ENCODE results near the gene IQCE. TPM values are rescaled to one million over a fixed set of nuclear protein-coding genes. Genes with fewer than 3 reads are reported as not detected.

The IQCE gene
- total RNA-seq, 1 experiment from 2014 or later = 21.4 TPM

DNA sequence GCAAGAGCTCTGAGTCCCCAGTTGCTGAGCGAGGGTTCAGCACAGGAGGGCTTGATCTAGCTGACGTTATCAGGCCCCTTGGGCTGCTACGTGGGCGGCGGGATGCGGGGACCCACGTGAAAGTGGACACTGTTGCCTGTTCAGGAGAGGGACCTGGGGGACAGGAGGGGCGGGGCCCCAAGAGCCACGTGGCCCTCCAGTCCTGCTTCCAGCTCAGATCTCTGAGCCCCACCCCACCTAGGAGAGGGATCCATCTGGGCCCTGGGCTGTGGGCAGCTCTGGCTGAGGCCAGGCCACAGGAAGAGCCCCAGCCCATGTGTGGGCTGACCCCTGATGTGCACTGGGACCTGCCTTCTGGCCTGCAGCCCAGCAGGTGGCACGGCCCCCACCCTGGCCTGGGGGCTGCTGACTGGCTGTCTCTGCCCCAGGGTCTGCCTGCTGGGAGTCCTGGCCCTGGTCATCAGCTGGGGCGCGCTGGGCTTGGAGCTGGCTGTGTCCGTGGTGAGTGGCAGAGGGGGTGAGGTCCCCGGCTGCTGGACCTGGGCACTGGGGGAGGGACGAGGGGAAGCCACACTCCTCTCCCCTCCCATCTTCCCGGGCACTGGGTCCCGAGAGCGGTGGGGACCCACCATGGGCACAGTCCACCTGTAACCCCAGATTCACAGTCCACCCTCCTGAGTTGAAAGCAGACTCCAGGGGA, 90.5 kb downstream of the IQCE start (continued):
- TF ChIP-seq ZNF274 (IDR thresholded peaks at IDR 0.05; ENCODE audit: low read depth, low read length) (no peak), ELF1 (IDR thresholded peaks at IDR 0.05; ENCODE audit: borderline replicate concordance, low read depth) (no peak), EGR1 (IDR thresholded peaks at IDR 0.05; ENCODE audit: low read depth) (no peak), ZFX (IDR thresholded peaks at IDR 0.05) (no peak)

GRCh38 chr7:2649991-2650390, 91.2 kb downstream of the IQCE start:
- no peak for ATAC-seq
- intact Hi-C loops (cut with micrococcal nuclease) = no loop called here
- no peak overlapping the region for H3K27ac ChIP-seq (ENCODE audit: low read depth, low read length)
- DNase-seq (ENCODE audit: low read depth, low spot score) = no peak
- no peak overlapping the region for H2AFZ ChIP-seq (ENCODE audit: low read depth, low read length, poor library complexity, severe bottlenecking)
- H3K9me3 ChIP-seq (ENCODE audit: control insufficient read depth in 1 of 2, insufficient read depth in 1 of 2, low read depth in 1 of 2, low read length in 2 of 2) = no peaks in the 10 kb centered on the region
- CTCF ChIA-PET = no interaction called here
- TF ChIP-seq, protein P1, sequence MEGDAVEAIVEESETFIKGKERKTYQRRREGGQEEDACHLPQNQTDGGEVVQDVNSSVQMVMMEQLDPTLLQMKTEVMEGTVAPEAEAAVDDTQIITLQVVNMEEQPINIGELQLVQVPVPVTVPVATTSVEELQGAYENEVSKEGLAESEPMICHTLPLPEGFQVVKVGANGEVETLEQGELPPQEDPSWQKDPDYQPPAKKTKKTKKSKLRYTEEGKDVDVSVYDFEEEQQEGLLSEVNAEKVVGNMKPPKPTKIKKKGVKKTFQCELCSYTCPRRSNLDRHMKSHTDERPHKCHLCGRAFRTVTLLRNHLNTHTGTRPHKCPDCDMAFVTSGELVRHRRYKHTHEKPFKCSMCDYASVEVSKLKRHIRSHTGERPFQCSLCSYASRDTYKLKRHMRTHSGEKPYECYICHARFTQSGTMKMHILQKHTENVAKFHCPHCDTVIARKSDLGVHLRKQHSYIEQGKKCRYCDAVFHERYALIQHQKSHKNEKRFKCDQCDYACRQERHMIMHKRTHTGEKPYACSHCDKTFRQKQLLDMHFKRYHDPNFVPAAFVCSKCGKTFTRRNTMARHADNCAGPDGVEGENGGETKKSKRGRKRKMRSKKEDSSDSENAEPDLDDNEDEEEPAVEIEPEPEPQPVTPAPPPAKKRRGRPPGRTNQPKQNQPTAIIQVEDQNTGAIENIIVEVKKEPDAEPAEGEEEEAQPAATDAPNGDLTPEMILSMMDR (IDR thresholded peaks at IDR 0.05 in 2 of 3, conservative IDR thresholded peaks at IDR 0.05 in 1 of 3; ENCODE audit: borderline replicate concordance in 1 of 3, insufficient read depth in 1 of 3, low read depth in 2 of 3, low read length in 2 of 3) = no peak
- TF ChIP-seq FOSL1 (IDR thresholded peaks at IDR 0.05; ENCODE audit: low read depth) = no peak
- TF ChIP-seq SP1 (IDR thresholded peaks at IDR 0.05; ENCODE audit: low read depth) = no peak
- no peak for TF ChIP-seq EGR1 (IDR thresholded peaks at IDR 0.05; ENCODE audit: low read depth)
- TF ChIP-seq POLR2AphosphoS5 (IDR thresholded peaks at IDR 0.05; ENCODE audit: low read depth, low read length) = no peak
- TF ChIP-seq ZBTB33 (IDR thresholded peaks at IDR 0.05; ENCODE audit: extremely low read depth, insufficient replicate concordance, low read length) = no peak
- no peak for TF ChIP-seq SRF (IDR thresholded peaks at IDR 0.05; ENCODE audit: low read depth)
- no peak for TF ChIP-seq ZNF274 (IDR thresholded peaks at IDR 0.05; ENCODE audit: low read depth, low read length)
- no peak for TF ChIP-seq SIN3A (IDR thresholded peaks at IDR 0.05; ENCODE audit: low read depth)
- TF ChIP-seq CBX3 (IDR thresholded peaks at IDR 0.05; ENCODE audit: low read depth) = no peak
- TF ChIP-seq EZH2 (IDR thresholded peaks at IDR 0.05) = no peak
- TF ChIP-seq POLR2A (IDR thresholded peaks at IDR 0.05; ENCODE audit: borderline replicate concordance, extremely low read depth, insufficient read depth, insufficient read length) = no peak
- TF ChIP-seq RAD21 (IDR thresholded peaks at IDR 0.05; ENCODE audit: low read depth) = no peak
- TF ChIP-seq JUND (IDR thresholded peaks at IDR 0.05) = no peak
- TF ChIP-seq MAX (IDR thresholded peaks at IDR 0.05) = no peak
- TF ChIP-seq ZFX (IDR thresholded peaks at IDR 0.05) = no peak
- no peak for TF ChIP-seq TCF7L2 (IDR thresholded peaks at IDR 0.05; ENCODE audit: borderline replicate concordance, extremely low read depth, insufficient read depth, insufficient read length)
- no peak for TF ChIP-seq ELF1 (IDR thresholded peaks at IDR 0.05; ENCODE audit: borderline replicate concordance, low read depth)
- peaks cover 6 to 18% of the 10 kb centered on the region in 2 experiments for H3K4me1 ChIP-seq (ENCODE audit: control insufficient read depth in 1 of 2, insufficient read depth in 2 of 2, low read length in 2 of 2)
- no peaks in the 10 kb centered on the region for H4K20me1 ChIP-seq (ENCODE audit: insufficient read depth)
- no peaks in the 10 kb centered on the region for H3K9me2 ChIP-seq (ENCODE audit: insufficient read depth)
- POLR2A ChIA-PET = no interaction called here
- H3K27me3 ChIP-seq (ENCODE audit: insufficient read depth, low read length) = no peaks in the 10 kb centered on the region
- H3K36me3 ChIP-seq (ENCODE audit: control insufficient read depth in 1 of 2, insufficient read depth in 2 of 2, low read length in 2 of 2) = no peaks in the 10 kb centered on the region; a peak in 1 of 4 replicates
- no peak overlapping the region for H3K4me3 ChIP-seq (replicated peaks in 1 of 2; ENCODE audit: low read depth in 1 of 2, low read length in 2 of 2)
- no peak overlapping the region for H3K4me2 ChIP-seq (ENCODE audit: low read length)
- BruUV-seq (replicated peaks) = no TSS peak
- no peaks in the 10 kb centered on the region for H3K79me2 ChIP-seq (ENCODE audit: insufficient read depth, low read length)
- RAD21 ChIA-PET (ENCODE audit: low non-redundant PET in 1 of 2, low total read pairs in 2 of 2, uncharacterized antibody in 2 of 2, unreplicated experiment in 2 of 2) = no interaction called here
- no peak overlapping the region for H3K9ac ChIP-seq (ENCODE audit: low read length)
